Right lobe of liver (tissue), 4 donors: ENCODE data around the gene PDIA2.
"Not testable (repeated sequence)": the region's sequence is repeated elsewhere in the genome, so short reads cannot be mapped to it uniquely, and the experiment has no call there.

Experiments used
- CTCF ChIP-seq, 4 donors: fragments of 200-600 bp in 3 of 4; fragments of 450-650 bp in 1 of 4; IDR thresholded peaks; one replicate each; pipeline versions ENCODE4 v1.5.1 to v1.8.0; 2016 to 2022; ENCODE audit warnings: antibody characterized with exemption in 4 of 4, mild to moderate bottlenecking in 2 of 4
- POLR2A ChIP-seq: fragments of 450-650 bp; IDR thresholded peaks from one replicate; pipeline ENCODE4 v1.6.1; 2017; ENCODE audit warnings: antibody characterized with exemption, mild to moderate bottlenecking
- donor health status: DM: no; HTN: no; CAD: no.
- donor health status: DM: no; HTN: no; CAD: no.
- donor health status: DM: no; HTN: yes; CAD: no.

- not testable (repeated sequence) for TF ChIP-seq CTCF (IDR thresholded peaks at IDR 0.05); POLR2A
Measured at GRCh38 chr16:334861-335632, 52.1 kb downstream of the PDIA2 start.
